ENCODE results near the gene ADAM33.
A peak's percentile ranks its signal among the peaks of the same experiment; 100 is the strongest.

Gene ADAM33

DNA sequence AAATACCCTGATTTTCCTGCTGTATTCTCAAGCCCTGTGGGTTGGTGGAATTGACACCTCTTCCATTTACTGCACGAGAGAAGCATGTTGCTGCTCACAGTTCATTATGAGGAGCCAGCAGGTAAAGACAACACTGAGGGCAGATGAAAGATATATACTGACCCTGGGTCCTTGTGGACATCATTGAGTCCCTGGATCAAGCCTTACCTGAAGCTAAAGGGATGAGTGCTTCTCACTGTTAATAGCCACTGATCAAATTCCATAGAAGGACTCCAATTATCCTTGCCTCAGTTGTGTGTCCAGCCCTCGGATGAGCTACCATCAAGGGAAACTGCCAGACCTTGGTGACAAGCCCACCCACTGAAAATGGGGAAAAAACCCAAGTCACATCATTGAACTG, 38.3 kb upstream of the ADAM33 start:
- no peaks in the 10 kb centered on the region for H3K9me3 ChIP-seq (ENCODE audit: insufficient read depth, low read depth, low read length)
- 0 out of 2 replicates have a peak overlapping the region, but pooled peaks have one; percentile 14 for H2AFZ ChIP-seq (ENCODE audit: low read length)
- H3K9ac ChIP-seq (ENCODE audit: low read depth, low read length, poor library complexity, severe bottlenecking) = no peak overlapping the region
- H3F3A ChIP-seq (ENCODE audit: low read depth) = no peaks in the 10 kb centered on the region
- no peaks in the 10 kb centered on the region for H3K79me2 ChIP-seq (ENCODE audit: insufficient read depth, low read length)
- H3K9me2 ChIP-seq (replicated peaks; ENCODE audit: low read depth, low read length) = no peaks in the 10 kb centered on the region
- no peak for TF ChIP-seq CTCF (conservative IDR thresholded peaks at IDR 0.05; ENCODE audit: low read length)
- no peak for TF ChIP-seq EZH2phosphoT487 (IDR thresholded peaks at IDR 0.05; ENCODE audit: borderline replicate concordance)
- H3K27me3 ChIP-seq (ENCODE audit: insufficient read depth, low read length, poor library complexity, severe bottlenecking) = no peaks in the 10 kb centered on the region
- H3K4me2 ChIP-seq (ENCODE audit: low read depth, low read length, poor library complexity, severe bottlenecking) = no peak overlapping the region
- no peaks in the 10 kb centered on the region for H3K36me3 ChIP-seq (ENCODE audit: insufficient read depth, low read length)
- no peaks in the 10 kb centered on the region for H4K20me1 ChIP-seq (ENCODE audit: insufficient read depth, low read length, poor library complexity, severe bottlenecking)
- H3K4me1 ChIP-seq (ENCODE audit: insufficient read depth, low read length, poor library complexity, severe bottlenecking) = no peaks in the 10 kb centered on the region
- no peak overlapping the region for H3K4me3 ChIP-seq (ENCODE audit: low read length, poor library complexity, severe bottlenecking)

DNA sequence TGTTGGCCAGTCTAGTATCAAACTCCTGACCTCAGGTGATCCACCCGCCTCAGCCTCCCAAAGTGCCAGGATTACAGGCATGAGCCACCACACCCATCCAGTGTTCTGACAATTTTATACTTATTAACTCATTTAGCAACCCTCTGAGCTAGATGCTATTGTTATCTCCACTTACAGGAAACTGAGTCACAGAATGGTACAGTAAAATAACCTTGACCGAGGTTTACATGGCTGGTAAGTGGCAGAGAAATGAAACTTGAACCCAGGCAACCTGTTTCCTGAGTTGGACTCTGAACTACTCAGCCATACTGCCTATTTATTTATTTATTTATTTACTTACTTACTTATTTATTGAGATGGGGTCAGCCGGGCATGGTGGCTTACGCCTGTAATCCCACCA, 37.2 kb upstream of the ADAM33 start:
- H3K9me2 ChIP-seq (replicated peaks; ENCODE audit: low read depth, low read length) = no peaks in the 10 kb centered on the region
- H3K27me3 ChIP-seq (ENCODE audit: insufficient read depth, low read length, poor library complexity, severe bottlenecking) = no peaks in the 10 kb centered on the region
- no peaks in the 10 kb centered on the region for H3K79me2 ChIP-seq (ENCODE audit: insufficient read depth, low read length)
- TF ChIP-seq EZH2phosphoT487 (IDR thresholded peaks at IDR 0.05; ENCODE audit: borderline replicate concordance) (no peak), CTCF (conservative IDR thresholded peaks at IDR 0.05; ENCODE audit: low read length) (no peak)
- no peaks in the 10 kb centered on the region for H3K9me3 ChIP-seq (ENCODE audit: insufficient read depth, low read depth, low read length)
- no peaks in the 10 kb centered on the region for H4K20me1 ChIP-seq (ENCODE audit: insufficient read depth, low read length, poor library complexity, severe bottlenecking)
- H3K36me3 ChIP-seq (ENCODE audit: insufficient read depth, low read length) = no peaks in the 10 kb centered on the region
- H3K4me2 ChIP-seq (ENCODE audit: low read depth, low read length, poor library complexity, severe bottlenecking) = no peak overlapping the region
- H3K4me1 ChIP-seq (ENCODE audit: insufficient read depth, low read length, poor library complexity, severe bottlenecking) = no peaks in the 10 kb centered on the region
- no peaks in the 10 kb centered on the region for H3F3A ChIP-seq (ENCODE audit: low read depth)
- H2AFZ ChIP-seq (ENCODE audit: low read length) = no peak overlapping the region
- no peak overlapping the region for H3K4me3 ChIP-seq (ENCODE audit: low read length, poor library complexity, severe bottlenecking)
- no peak overlapping the region for H3K9ac ChIP-seq (ENCODE audit: low read depth, low read length, poor library complexity, severe bottlenecking)

GRCh38 chr20:3716195-3716834, 34.5 kb upstream of the ADAM33 start:
- H2AFZ ChIP-seq (ENCODE audit: low read length) = peak overlapping the region; percentile 16; the same call in 1 of the 2 replicates
- no peaks in the 10 kb centered on the region for H3K9me2 ChIP-seq (replicated peaks; ENCODE audit: low read depth, low read length)

More at GRCh38 chr20:3716195-3716834, 34.5 kb upstream of the ADAM33 start:
- no peaks in the 10 kb centered on the region for H3K36me3 ChIP-seq (ENCODE audit: insufficient read depth, low read length)
- TF ChIP-seq CTCF (conservative IDR thresholded peaks at IDR 0.05; ENCODE audit: low read length) = peak; percentile 93
- no peak for TF ChIP-seq EZH2phosphoT487 (IDR thresholded peaks at IDR 0.05; ENCODE audit: borderline replicate concordance)
- no peaks in the 10 kb centered on the region for H3K79me2 ChIP-seq (ENCODE audit: insufficient read depth, low read length)
- no peaks in the 10 kb centered on the region for H4K20me1 ChIP-seq (ENCODE audit: insufficient read depth, low read length, poor library complexity, severe bottlenecking)
- no peaks in the 10 kb centered on the region for H3K27me3 ChIP-seq (ENCODE audit: insufficient read depth, low read length, poor library complexity, severe bottlenecking)
- no peak overlapping the region for H3K4me2 ChIP-seq (ENCODE audit: low read depth, low read length, poor library complexity, severe bottlenecking)
- no peak overlapping the region for H3K9ac ChIP-seq (ENCODE audit: low read depth, low read length, poor library complexity, severe bottlenecking)
- H3K9me3 ChIP-seq (ENCODE audit: insufficient read depth, low read depth, low read length) = no peaks in the 10 kb centered on the region
- H3F3A ChIP-seq (ENCODE audit: low read depth) = no peaks in the 10 kb centered on the region
- no peaks in the 10 kb centered on the region for H3K4me1 ChIP-seq (ENCODE audit: insufficient read depth, low read length, poor library complexity, severe bottlenecking)
- no peak overlapping the region for H3K4me3 ChIP-seq (ENCODE audit: low read length, poor library complexity, severe bottlenecking)
